Ectodermal cell (in vitro differentiated cells): ENCODE results near the gene ZNF333. TPM values are rescaled to one million over a fixed set of nuclear protein-coding genes. Genes with fewer than 3 reads are reported as not detected.
A peak's percentile ranks its signal among the peaks of the same experiment; 100 is the strongest.

ENCODE experiments used
- H3K27ac ChIP-seq: 2 replicates; pipeline ENCODE4 v1.7.0; 2013; ENCODE audit warnings: mild to moderate bottlenecking, low read depth, low read length; ENCODE audit not compliant: insufficient read depth, poor library complexity, severe bottlenecking
- H3K27me3 ChIP-seq: 2 replicates; pipeline ENCODE4 v1.7.0; 2013; ENCODE audit warnings: mild to moderate bottlenecking, low read length; ENCODE audit not compliant: insufficient read depth, control insufficient read depth, poor library complexity, severe bottlenecking
- H3K36me3 ChIP-seq: one replicate; pipeline ENCODE4 v1.7.0; 2013; ENCODE audit warnings: low read length; ENCODE audit not compliant: control insufficient read depth, insufficient read depth
- H3K4me1 ChIP-seq: one replicate; pipeline ENCODE4 v1.7.0; 2013; ENCODE audit warnings: low read length; ENCODE audit not compliant: control insufficient read depth, insufficient read depth
- H3K4me3 ChIP-seq: 2 replicates; pipeline ENCODE4 v1.7.0; 2013; ENCODE audit warnings: low read depth, low read length, control low read depth; ENCODE audit not compliant: insufficient read depth
- H3K9me3 ChIP-seq: 2 replicates; pipeline ENCODE4 v1.7.0; 2013; ENCODE audit warnings: mild to moderate bottlenecking, low read length, moderate library complexity; ENCODE audit not compliant: control insufficient read depth
- WGBS, 2 experiments: methylation state at CpG; one replicate each; pipeline ENCODE4 v1.1.7; 2013; ENCODE audit warnings: missing lambda C conversion rate in 2 of 2; 5-methylcytosine and 5-hydroxymethylcytosine counted together
- polyA plus RNA-seq, 4 experiments: library from polyadenylated mRNA; stranded (reverse); fragments of 50-300 nt; gene quantifications; one replicate each; pipeline ENCODE4 v1.2.3, GENCODE V29; 2013

ZNF333 gene
- 15.6 TPM for polyA plus RNA-seq (2013, experiment 1 of 4)
- 13.0 TPM for polyA plus RNA-seq (2013, experiment 2 of 4)
- 14.2 TPM for polyA plus RNA-seq (2013, experiment 3 of 4)
- polyA plus RNA-seq (2013, experiment 4 of 4): 17.3 TPM

- WGBS, 2 experiments: 0 to 1% methylated on average over 65 to 66 of the region's 66 CpGs
- Histone ChIP-seq H3K9me3 (no peaks in the 10 kb centered on the region), H3K27me3 (no peaks in the 10 kb centered on the region), H3K4me3 (peak within 1 kb of the TSS; percentile 88), H3K36me3 (no peaks in the 10 kb centered on the region), H3K27ac (peak within 1 kb of the TSS; percentile 76), H3K4me1 (no peaks in the 10 kb centered on the region)
These were observed at the start of gene ZNF333 for GRCh38 chr19:14689598-14690503. Gene ZNF333 (plus strand): TSS chr19:14690048. CDS start chr19:14693492, 3,444 bp downstream.

- no peak overlapping the region for H3K27ac ChIP-seq
- no peaks in the 10 kb centered on the region for H3K27me3 ChIP-seq
- no peaks in the 10 kb centered on the region for H3K4me1 ChIP-seq
- WGBS, 2 experiments: 83 to 89% methylated on average over 2 of the region's 2 CpGs
- H3K4me3 ChIP-seq: no peak overlapping the region
- H3K9me3 ChIP-seq: peaks cover 4% of the 10 kb centered on the region
- H3K36me3 ChIP-seq: no peaks in the 10 kb centered on the region
These were observed 41.3 kb upstream of the ZNF333 start for GRCh38 chr19:14648506-14648905.

- Histone ChIP-seq H3K36me3 (no peaks in the 10 kb centered on the region), H3K27ac (no peak overlapping the region)
These were observed 40.8 kb upstream of the ZNF333 start for GRCh38 chr19:14649020-14649419.

GRCh38 chr19:14650161-14650560, 39.7 kb upstream of the ZNF333 start:
- Histone ChIP-seq H3K27me3 (no peaks in the 10 kb centered on the region), H3K4me3 (no peak overlapping the region), H3K36me3 (no peaks in the 10 kb centered on the region), H3K9me3 (peaks cover under 1% of the 10 kb centered on the region), H3K4me1 (no peaks in the 10 kb centered on the region), H3K27ac (no peak overlapping the region)
- 65 to 68% methylated on average over 2 of the region's 2 CpGs for WGBS, 2 experiments

More at GRCh38 chr19:14649020-14649419, 40.8 kb upstream of the ZNF333 start:
- peaks cover 4% of the 10 kb centered on the region for H3K9me3 ChIP-seq
- 75 to 79% methylated on average over 4 of the region's 4 CpGs for WGBS, 2 experiments
- no peaks in the 10 kb centered on the region for H3K27me3 ChIP-seq
- no peak overlapping the region for H3K4me3 ChIP-seq
- no peaks in the 10 kb centered on the region for H3K4me1 ChIP-seq

GRCh38 chr19:14654786-14655560, 34.9 kb upstream of the ZNF333 start:
- Histone ChIP-seq H3K27ac (no peak overlapping the region), H3K27me3 (no peaks in the 10 kb centered on the region), H3K4me3 (no peak overlapping the region), H3K4me1 (no peaks in the 10 kb centered on the region), H3K36me3 (no peaks in the 10 kb centered on the region), H3K9me3 (no peaks in the 10 kb centered on the region)
- 54 to 59% methylated on average over 6 to 7 of the region's 7 CpGs for WGBS, 2 experiments

- H3K9me3 ChIP-seq: no peaks in the 10 kb centered on the region
- no peaks in the 10 kb centered on the region for H3K4me1 ChIP-seq
- no peaks in the 10 kb centered on the region for H3K27me3 ChIP-seq
- 79 to 80% methylated on average over 11 of the region's 11 CpGs for WGBS, 2 experiments
- H3K36me3 ChIP-seq: no peaks in the 10 kb centered on the region
- H3K4me3 ChIP-seq: no peak overlapping the region
- no peak overlapping the region for H3K27ac ChIP-seq
These were observed 34.1 kb upstream of the ZNF333 start for GRCh38 chr19:14655726-14656125.

- WGBS, 2 experiments: 56 to 73% methylated on average over 6 of the region's 6 CpGs
- H3K9me3 ChIP-seq: no peaks in the 10 kb centered on the region
- no peaks in the 10 kb centered on the region for H3K27me3 ChIP-seq
- H3K36me3 ChIP-seq: no peaks in the 10 kb centered on the region
- H3K4me1 ChIP-seq: no peaks in the 10 kb centered on the region
- H3K4me3 ChIP-seq: no peak overlapping the region
- H3K27ac ChIP-seq: no peak overlapping the region
These were observed 29.9 kb upstream of the ZNF333 start for GRCh38 chr19:14659874-14660489.

GRCh38 chr19:14661372-14661924, 28.4 kb upstream of the ZNF333 start:
- Histone ChIP-seq H3K27me3 (no peaks in the 10 kb centered on the region), H3K27ac (no peak overlapping the region), H3K4me1 (no peaks in the 10 kb centered on the region), H3K4me3 (no peak overlapping the region), H3K36me3 (no peaks in the 10 kb centered on the region), H3K9me3 (no peaks in the 10 kb centered on the region)
- WGBS, 2 experiments: 79 to 81% methylated on average over 12 of the region's 12 CpGs

GRCh38 chr19:14669940-14670339, 19.9 kb upstream of the ZNF333 start:
- Histone ChIP-seq H3K4me3 (no peak overlapping the region), H3K4me1 (no peaks in the 10 kb centered on the region), H3K27ac (no peak overlapping the region), H3K9me3 (peaks cover 4% of the 10 kb centered on the region), H3K36me3 (no peaks in the 10 kb centered on the region), H3K27me3 (no peaks in the 10 kb centered on the region)
- 48 to 59% methylated on average over 2 of the region's 3 CpGs for WGBS, 2 experiments
